ENCODE results near the gene PTPRK. TPM values are rescaled to one million over a fixed set of nuclear protein-coding genes. Genes with fewer than 3 reads are reported as not detected.

Gene PTPRK
- total and polyA plus RNA-seq, 9 of the 15 experiments (the other 6 are each of a cell fraction or from before 2014, with no cell fraction given), result 0.04 to 0.51 TPM; not detected in 7

GRCh38 chr6:128483472-128484135 is 36.8 kb downstream of the PTPRK start (continued):
- TF ChIP-seq CTCFL (IDR thresholded peaks at IDR 0.05; ENCODE audit: borderline replicate concordance, insufficient read depth, low read depth, low read length, poor library complexity, severe bottlenecking) (no peak), ETV6 (IDR thresholded peaks at IDR 0.05; ENCODE audit: borderline replicate concordance in 1 of 2, low read depth in 2 of 2, low read length in 1 of 2) (no peak), ETV6 (CRISPR knock-in tag; IDR thresholded peaks at IDR 0.05; ENCODE audit: borderline replicate concordance) (no peak), TEAD4 (IDR thresholded peaks at IDR 0.05; ENCODE audit: low read length) (no peak), TEAD4 (CRISPR knock-in tag; IDR thresholded peaks at IDR 0.05; ENCODE audit: borderline replicate concordance) (no peak), KAT7 (CRISPR knock-in tag; IDR thresholded peaks at IDR 0.05; ENCODE audit: borderline replicate concordance) (no peak), ZNF79 (CRISPR knock-in tag; IDR thresholded peaks at IDR 0.05; ENCODE audit: low read depth) (no peak), ATF3 (IDR thresholded peaks at IDR 0.05) (no peak), ATF3 (CRISPR knock-in tag; conservative IDR thresholded peaks at IDR 0.05) (no peak), HMG20A (CRISPR knock-in tag; conservative IDR thresholded peaks at IDR 0.05) (no peak), KLF16 (IDR thresholded peaks at IDR 0.05) (no peak), PPARD (CRISPR knock-in tag; IDR thresholded peaks at IDR 0.05) (no peak)

All from K562 (cell line).